Prostate gland (tissue), 2 donors: ENCODE data around the gene NGLY1. TPM values are rescaled to one million over a fixed set of nuclear protein-coding genes. Genes with fewer than 3 reads are reported as not detected.

ENCODE experiments used
- DNase-seq: peaks from one replicate; pipeline ENCODE4 v3.0.0-alpha.2; 2019; ENCODE audit warnings: low spot score
- H3K27ac ChIP-seq, 2 donors: fragments of 200-600 bp; sonication (generic); 2 replicates each; pipeline ENCODE4 v1.5.1; 2017 to 2019
- H3K27me3 ChIP-seq: fragments of 200-600 bp; sonication (generic); replicated peaks from 2 replicates; pipeline ENCODE4 v1.5.1; 2019; ENCODE audit not compliant: insufficient read depth
- H3K36me3 ChIP-seq, 2 donors: fragments of 200-600 bp; sonication (generic); 1 replicate in 1 of 2; 2 replicates in 1 of 2; pipeline versions ENCODE4 v1.5.1 to v1.8.1; 2017 to 2019
- H3K4me1 ChIP-seq: fragments of 200-600 bp; sonication (generic); replicated peaks from 2 replicates; pipeline ENCODE4 v1.5.1; 2019
- H3K4me3 ChIP-seq, 2 donors: fragments of 200-600 bp; sonication (generic); 2 replicates each; pipeline ENCODE4 v1.5.1; 2017 to 2019
- H3K9me3 ChIP-seq: fragments of 200-600 bp; sonication (generic); 2 replicates; pipeline ENCODE4 v1.5.1; 2017
- POLR2A ChIP-seq: fragments of 450-650 bp; IDR thresholded peaks from one replicate; pipeline ENCODE4 v1.6.1; 2016; ENCODE audit warnings: antibody characterized with exemption, mild to moderate bottlenecking
- POLR2AphosphoS5 ChIP-seq: sonication (generic); formaldehyde crosslinking; IDR thresholded peaks from one replicate; pipeline ENCODE4 v1.6.1; 2017; ENCODE audit warnings: antibody characterized with exemption
- whole genome bisulfite sequencing: methylation state at CpG from one replicate; pipeline ENCODE4 v1.1.5; 2018; 5-methylcytosine and 5-hydroxymethylcytosine counted together
- intact Hi-C: fragments of 100-400 bp; cut with DNase I; formaldehyde crosslinking; loops from one replicate; pipeline ENCODE4 v1.14.2; 2022
- total RNA-seq, 2 donors: library from RNA; depleted of rRNA; stranded (reverse); fragments of >200 nt; gene quantifications; one replicate each; pipeline ENCODE4 v1.1.0, GENCODE V29; 2016
- TF ChIP-seq, protein P1 (sequence below), 4 experiments: fragments of 200-600 bp in 2 of 4; fragments of 450-650 bp in 2 of 4; sonication (generic) in 2 of 4; IDR thresholded peaks; 1 replicate in 3 of 4; 2 replicates in 1 of 4; pipeline ENCODE4 v1.5.1; 2016 to 2019; ENCODE audit warnings: antibody characterized with exemption in 4 of 4, mild to moderate bottlenecking in 2 of 4, moderate library complexity in 2 of 4

Gene NGLY1
- total RNA-seq, 2 donors from 2014 or later: 35.6 to 36.8 TPM

DNA sequence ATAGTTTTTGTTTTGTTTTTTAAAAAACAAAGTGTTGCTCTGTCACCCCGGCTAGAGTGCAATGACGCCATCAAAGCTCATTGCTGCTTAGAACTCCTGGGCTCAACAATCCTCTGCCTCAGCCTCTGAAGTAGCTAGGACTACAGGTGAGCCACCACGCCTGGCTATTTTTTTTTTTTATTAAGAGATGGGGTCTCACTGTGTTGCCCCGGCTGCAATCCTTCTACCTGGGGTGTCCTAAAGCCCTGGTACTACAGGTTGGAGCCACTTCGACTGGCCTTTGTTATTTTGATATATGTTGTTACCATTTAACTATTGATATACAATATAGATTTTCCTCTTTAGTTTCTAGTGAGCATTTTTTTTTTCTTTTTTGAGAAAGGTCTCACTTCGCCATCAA lies 2.6 kb downstream of the NGLY1 start:
- 95% methylated on average over 6 of the region's 6 CpGs for WGBS
- no peaks in the 10 kb centered on the region for H3K36me3 ChIP-seq
- no peak overlapping the region for H3K4me3 ChIP-seq
- H3K4me1 ChIP-seq: no peaks in the 10 kb centered on the region
- intact Hi-C loops: no loop called here
- H3K27ac ChIP-seq: no peak overlapping the region
- DNase-seq: no peak
- no peak for TF ChIP-seq POLR2A
- no peak for TF ChIP-seq POLR2AphosphoS5
- TF ChIP-seq, protein P1, sequence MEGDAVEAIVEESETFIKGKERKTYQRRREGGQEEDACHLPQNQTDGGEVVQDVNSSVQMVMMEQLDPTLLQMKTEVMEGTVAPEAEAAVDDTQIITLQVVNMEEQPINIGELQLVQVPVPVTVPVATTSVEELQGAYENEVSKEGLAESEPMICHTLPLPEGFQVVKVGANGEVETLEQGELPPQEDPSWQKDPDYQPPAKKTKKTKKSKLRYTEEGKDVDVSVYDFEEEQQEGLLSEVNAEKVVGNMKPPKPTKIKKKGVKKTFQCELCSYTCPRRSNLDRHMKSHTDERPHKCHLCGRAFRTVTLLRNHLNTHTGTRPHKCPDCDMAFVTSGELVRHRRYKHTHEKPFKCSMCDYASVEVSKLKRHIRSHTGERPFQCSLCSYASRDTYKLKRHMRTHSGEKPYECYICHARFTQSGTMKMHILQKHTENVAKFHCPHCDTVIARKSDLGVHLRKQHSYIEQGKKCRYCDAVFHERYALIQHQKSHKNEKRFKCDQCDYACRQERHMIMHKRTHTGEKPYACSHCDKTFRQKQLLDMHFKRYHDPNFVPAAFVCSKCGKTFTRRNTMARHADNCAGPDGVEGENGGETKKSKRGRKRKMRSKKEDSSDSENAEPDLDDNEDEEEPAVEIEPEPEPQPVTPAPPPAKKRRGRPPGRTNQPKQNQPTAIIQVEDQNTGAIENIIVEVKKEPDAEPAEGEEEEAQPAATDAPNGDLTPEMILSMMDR (IDR thresholded peaks at IDR 0.05): no peak
- no peaks in the 10 kb centered on the region for H3K9me3 ChIP-seq
- H3K27me3 ChIP-seq: no peaks in the 10 kb centered on the region

- 95% methylated on average over 2 of the region's 2 CpGs for WGBS
- H3K4me3 ChIP-seq: no peak overlapping the region
Observed at GRCh38 chr3:25775936-25776335, 7.3 kb downstream of the NGLY1 start.

DNA sequence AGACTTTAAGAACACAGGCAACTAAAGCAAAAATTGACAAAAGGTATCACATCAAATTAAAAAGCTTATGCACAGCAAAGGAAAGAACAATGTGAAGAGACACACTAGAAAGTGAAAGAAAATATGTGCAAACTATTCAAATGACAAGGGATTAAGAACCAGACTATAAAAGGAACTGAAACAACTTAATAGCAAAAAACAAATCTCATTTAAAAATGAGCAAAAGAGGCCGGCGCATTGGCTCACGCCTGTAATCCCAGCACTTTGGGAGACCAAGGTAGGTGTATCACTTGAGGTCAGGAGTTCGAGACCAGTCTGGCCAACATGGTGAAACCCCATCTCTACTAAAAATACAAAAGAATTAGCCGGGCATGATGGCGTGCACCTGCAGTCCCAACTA lies 14.4 kb downstream of the NGLY1 start:
- H3K4me3 ChIP-seq: no peak overlapping the region
- H3K27me3 ChIP-seq: no peaks in the 10 kb centered on the region
- no peaks in the 10 kb centered on the region for H3K4me1 ChIP-seq
- 93% methylated on average over 6 of the region's 6 CpGs for WGBS
- no peak for DNase-seq
- H3K27ac ChIP-seq: no peak overlapping the region
- no peaks in the 10 kb centered on the region for H3K36me3 ChIP-seq
- H3K9me3 ChIP-seq: no peaks in the 10 kb centered on the region
- intact Hi-C loops: no loop called here
- no peak for TF ChIP-seq POLR2AphosphoS5
- TF ChIP-seq, protein P1 (IDR thresholded peaks at IDR 0.05): no peak
- TF ChIP-seq POLR2A: no peak

More at GRCh38 chr3:25775936-25776335, 7.3 kb downstream of the NGLY1 start:
- no peak overlapping the region for H3K27ac ChIP-seq
- TF ChIP-seq POLR2A (no peak), POLR2AphosphoS5 (no peak)
- TF ChIP-seq, protein P1 (IDR thresholded peaks at IDR 0.05): no peak
- intact Hi-C loops: no loop called here
- no peaks in the 10 kb centered on the region for H3K36me3 ChIP-seq
- DNase-seq: no peak
- H3K27me3 ChIP-seq: no peaks in the 10 kb centered on the region
- no peaks in the 10 kb centered on the region for H3K9me3 ChIP-seq
- no peaks in the 10 kb centered on the region for H3K4me1 ChIP-seq

GRCh38 chr3:25751725-25752124 lies 31.5 kb downstream of the NGLY1 start:
- TF ChIP-seq POLR2A: no peak
- TF ChIP-seq, protein P1 (IDR thresholded peaks at IDR 0.05): no peak
- TF ChIP-seq POLR2AphosphoS5: no peak
- Histone ChIP-seq H3K9me3 (no peaks in the 10 kb centered on the region), H3K36me3 (peaks cover 0 to 2% of the 10 kb centered on the region in 2 donors), H3K4me3 (no peak overlapping the region), H3K27ac (no peak overlapping the region), H3K4me1 (no peaks in the 10 kb centered on the region), H3K27me3 (no peaks in the 10 kb centered on the region)
- DNase-seq: no peak
- 50% methylated on average over 1 of the region's 1 CpG for WGBS
- intact Hi-C loops: no loop called here

DNA sequence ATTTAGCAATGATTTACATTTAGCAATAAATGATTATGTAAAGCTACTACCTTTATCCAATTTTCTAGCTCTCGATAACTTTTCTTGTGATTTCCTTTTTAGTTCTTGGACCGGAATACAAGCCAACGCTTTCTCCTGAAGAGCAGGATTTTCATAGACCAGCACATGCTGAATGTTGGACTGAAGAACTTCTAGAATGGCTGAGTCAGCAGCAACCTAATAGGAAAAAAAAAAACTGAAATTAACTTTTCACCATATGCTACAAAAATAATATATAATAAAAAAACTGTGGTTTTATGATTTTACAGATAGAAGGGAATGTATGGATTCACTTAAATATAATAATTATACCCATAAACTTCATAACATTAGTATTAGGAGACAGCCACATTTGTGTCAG lies 32.2 kb downstream of the NGLY1 start:
- H3K4me3 ChIP-seq: no peak overlapping the region
- no peak for TF ChIP-seq POLR2AphosphoS5
- TF ChIP-seq, protein P1 (IDR thresholded peaks at IDR 0.05): no peak
- TF ChIP-seq POLR2A: no peak
- no peak for DNase-seq
- intact Hi-C loops: no loop called here
- peaks cover 0 to 2% of the 10 kb centered on the region in 2 donors for H3K36me3 ChIP-seq
- over 99% methylated on average over 3 of the region's 3 CpGs for WGBS
- no peaks in the 10 kb centered on the region for H3K27me3 ChIP-seq
- H3K9me3 ChIP-seq: no peaks in the 10 kb centered on the region
- H3K4me1 ChIP-seq: no peaks in the 10 kb centered on the region
- no peak overlapping the region for H3K27ac ChIP-seq
